Adipocyte (in vitro differentiated cells): Measurements from ENCODE around the gene ATG14.
A peak's percentile ranks its signal among the peaks of the same experiment; 100 is the strongest.
"Not testable (repeated sequence)": the region's sequence is repeated elsewhere in the genome, so short reads cannot be mapped to it uniquely, and the experiment has no call there.

Experiments used
- DNase-seq: peaks from one replicate; pipeline ENCODE4 v3.0.0-alpha.2; 2015; ENCODE audit warnings: low read depth
- H3K27me3 ChIP-seq: replicated peaks from 2 replicates; pipeline ENCODE4 v1.7.0; 2013; ENCODE audit warnings: mild to moderate bottlenecking, low read length, moderate library complexity; ENCODE audit not compliant: control insufficient read depth, insufficient read depth
- H3K36me3 ChIP-seq: 2 replicates; pipeline ENCODE4 v1.7.0; 2013; ENCODE audit warnings: low read length, mild to moderate bottlenecking, moderate library complexity; ENCODE audit not compliant: control insufficient read depth, insufficient read depth, severe bottlenecking
- H3K4me1 ChIP-seq: 2 replicates; pipeline ENCODE4 v1.7.0; 2013; ENCODE audit warnings: mild to moderate bottlenecking, low read length, moderate library complexity; ENCODE audit not compliant: control insufficient read depth, insufficient read depth
- H3K4me3 ChIP-seq: 2 replicates; pipeline ENCODE4 v1.7.0; 2013; ENCODE audit warnings: mild to moderate bottlenecking, low read length, moderate library complexity
- H3K9ac ChIP-seq: 2 replicates; pipeline ENCODE4 v1.7.0; 2013; ENCODE audit warnings: mild to moderate bottlenecking, low read length, moderate library complexity
- H3K9me3 ChIP-seq: 2 replicates; pipeline ENCODE4 v1.7.0; 2013; ENCODE audit warnings: mild to moderate bottlenecking, low read length, moderate library complexity; ENCODE audit not compliant: control insufficient read depth

Gene ATG14

GRCh38 chr14:55432628-55433027 is 21.0 kb upstream of the ATG14 start:
- no peak for DNase-seq
- Histone ChIP-seq H3K4me3 (no peak overlapping the region), H3K9ac (no peak overlapping the region), H3K27me3 (no peaks in the 10 kb centered on the region), H3K9me3 (no peaks in the 10 kb centered on the region), H3K4me1 (no peaks in the 10 kb centered on the region), H3K36me3 (no peaks in the 10 kb centered on the region)

DNA sequence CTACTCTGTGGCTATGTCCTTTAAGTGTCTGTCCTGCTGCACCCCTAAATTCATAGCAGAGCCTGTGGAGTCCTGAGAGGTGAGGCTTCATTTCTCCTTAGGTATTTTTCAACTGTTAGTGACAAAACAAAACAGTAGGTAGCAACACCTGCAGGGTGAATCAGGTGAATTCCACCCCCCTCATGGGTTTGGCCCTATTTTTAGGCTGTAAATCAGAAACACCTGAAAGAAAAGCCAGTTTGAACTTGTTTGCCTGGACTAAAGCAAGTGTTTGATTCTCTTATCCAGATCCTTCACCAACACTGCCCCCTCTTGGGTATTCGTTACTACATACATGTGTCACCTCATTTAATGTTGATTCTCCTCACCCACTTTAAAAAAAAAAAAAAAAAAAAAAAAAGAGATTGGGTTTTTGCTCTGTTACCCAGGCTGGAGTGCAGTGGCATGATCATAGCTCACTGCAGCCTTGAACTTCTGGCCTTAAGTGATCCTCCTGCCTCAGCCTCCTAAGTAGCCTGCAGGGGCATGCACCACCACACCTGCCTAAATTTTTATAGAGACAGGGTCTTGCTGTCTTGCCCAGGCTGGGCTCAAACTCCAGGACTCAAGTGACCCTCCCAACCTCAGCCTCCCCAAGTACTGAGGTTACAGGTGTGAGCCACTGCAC is 18.5 kb upstream of the ATG14 start:
- Histone ChIP-seq H3K27me3 (no peaks in the 10 kb centered on the region), H3K36me3 (no peaks in the 10 kb centered on the region), H3K4me1 (no peaks in the 10 kb centered on the region), H3K9me3 (no peaks in the 10 kb centered on the region), H3K4me3 (no peak overlapping the region), H3K9ac (no peak overlapping the region)
- peak; percentile 88 for DNase-seq

DNA sequence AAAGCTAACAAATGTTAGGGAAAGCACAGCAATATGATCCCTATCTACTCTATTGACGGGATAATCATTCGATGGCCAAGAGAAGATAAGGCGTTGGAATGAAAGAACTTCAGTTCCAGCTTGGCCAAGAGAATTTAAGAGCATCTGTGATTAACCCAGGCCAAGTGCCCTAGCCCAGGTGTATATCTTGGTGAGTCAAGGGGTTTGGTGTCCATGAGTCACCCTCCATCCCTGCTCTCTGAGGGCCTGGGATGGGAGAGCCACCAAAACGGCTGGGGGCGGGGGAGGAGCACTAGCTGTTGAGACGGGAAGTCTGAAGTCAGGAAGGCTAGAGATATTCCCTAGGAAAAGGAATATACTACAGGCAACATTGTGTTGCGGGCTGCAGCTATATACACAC is 15.8 kb upstream of the ATG14 start:
- no peak overlapping the region for H3K4me3 ChIP-seq
- H3K9me3 ChIP-seq, result no peaks in the 10 kb centered on the region
- H3K36me3 ChIP-seq, result no peaks in the 10 kb centered on the region
- no peaks in the 10 kb centered on the region for H3K4me1 ChIP-seq
- no peak for DNase-seq
- H3K27me3 ChIP-seq, result no peaks in the 10 kb centered on the region
- no peak overlapping the region for H3K9ac ChIP-seq

GRCh38 chr14:55426891-55427290 is 15.3 kb upstream of the ATG14 start:
- Histone ChIP-seq H3K27me3 (no peaks in the 10 kb centered on the region), H3K4me1 (no peaks in the 10 kb centered on the region), H3K9me3 (no peaks in the 10 kb centered on the region), H3K4me3 (no peak overlapping the region), H3K9ac (no peak overlapping the region), H3K36me3 (no peaks in the 10 kb centered on the region)
- DNase-seq, result no peak

GRCh38 chr14:55425091-55425490 is 13.5 kb upstream of the ATG14 start:
- DNase-seq, result no peak
- no peak overlapping the region for H3K9ac ChIP-seq
- H3K9me3 ChIP-seq, result no peaks in the 10 kb centered on the region
- no peaks in the 10 kb centered on the region for H3K36me3 ChIP-seq
- H3K4me3 ChIP-seq, result no peak overlapping the region
- H3K27me3 ChIP-seq, result no peaks in the 10 kb centered on the region
- no peaks in the 10 kb centered on the region for H3K4me1 ChIP-seq

DNA sequence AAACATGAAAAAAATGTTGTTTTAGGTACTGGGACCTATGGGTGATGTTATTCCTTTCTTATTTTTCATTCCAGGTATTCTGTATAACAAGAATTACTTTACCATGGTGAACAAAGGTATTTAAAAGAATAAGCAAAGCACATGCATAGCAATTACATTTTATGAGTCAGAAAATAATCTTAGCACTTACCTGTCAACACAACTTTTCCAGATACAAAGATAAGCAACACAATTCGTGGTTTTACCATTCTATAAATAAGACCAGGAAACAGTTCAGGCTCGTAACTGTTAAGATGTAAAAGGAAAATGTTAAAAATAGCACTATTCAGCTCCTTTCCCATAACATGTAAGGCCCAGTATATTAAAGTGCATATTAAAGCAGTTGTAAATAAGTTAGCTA is 12.3 kb upstream of the ATG14 start:
- Histone ChIP-seq H3K4me1 (no peaks in the 10 kb centered on the region), H3K4me3 (no peak overlapping the region), H3K27me3 (no peaks in the 10 kb centered on the region), H3K9ac (no peak overlapping the region), H3K36me3 (no peaks in the 10 kb centered on the region), H3K9me3 (no peaks in the 10 kb centered on the region)
- DNase-seq, result no peak

GRCh38 chr14:55422338-55422737 is 10.7 kb upstream of the ATG14 start:
- not testable (repeated sequence) for DNase-seq, H3K4me3 ChIP-seq, H3K27me3 ChIP-seq, H3K9ac ChIP-seq, H3K4me1 ChIP-seq, H3K9me3 ChIP-seq, H3K36me3 ChIP-seq

DNA sequence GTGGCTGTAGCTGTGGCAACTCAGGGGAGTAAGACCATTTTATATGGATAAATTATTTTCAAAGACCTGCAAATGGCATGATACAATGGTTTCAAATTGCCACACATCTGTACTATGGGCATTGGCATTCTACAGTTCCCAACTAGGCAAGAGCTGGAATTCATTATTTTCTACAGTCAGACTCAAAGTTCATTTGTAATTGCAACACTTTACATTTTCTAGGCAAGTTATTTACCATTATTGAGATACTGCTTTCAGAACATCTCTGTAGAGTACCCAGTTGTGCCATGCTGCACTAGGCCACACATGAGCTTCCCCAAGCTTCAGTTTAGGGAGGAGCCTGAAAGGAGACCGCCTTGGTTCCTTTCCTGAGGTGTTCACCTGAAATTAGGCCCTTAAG is 8.0 kb upstream of the ATG14 start:
- Histone ChIP-seq H3K9me3 (no peaks in the 10 kb centered on the region), H3K4me3 (no peak overlapping the region), H3K27me3 (no peaks in the 10 kb centered on the region)

DNA sequence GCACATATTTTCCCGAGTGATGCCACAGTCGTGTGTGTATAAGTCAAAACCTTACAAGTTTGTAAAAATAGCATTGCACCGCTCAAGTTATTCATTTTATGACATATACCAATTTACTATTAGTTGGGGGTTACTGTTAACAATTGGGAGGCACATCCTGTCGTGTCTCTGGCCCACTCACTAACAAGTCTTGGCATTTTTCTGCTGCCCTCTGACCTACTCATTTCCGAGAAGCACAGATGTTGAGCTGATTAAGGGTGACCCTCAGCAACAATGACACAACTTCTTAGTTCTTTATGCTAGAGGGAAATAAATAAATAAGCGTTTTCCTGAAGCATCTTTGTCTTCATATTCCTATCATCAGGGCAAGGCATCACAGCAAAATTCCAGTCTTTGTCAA is 6.8 kb upstream of the ATG14 start:
- Histone ChIP-seq H3K9ac (no peak overlapping the region), H3K4me3 (no peak overlapping the region), H3K4me1 (peaks cover 7% of the 10 kb centered on the region), H3K9me3 (no peaks in the 10 kb centered on the region), H3K36me3 (no peaks in the 10 kb centered on the region), H3K27me3 (no peaks in the 10 kb centered on the region)
- no peak for DNase-seq

More for the DNA sequence above, 8.0 kb upstream of the ATG14 start:
- no peak for DNase-seq
- no peak overlapping the region for H3K9ac ChIP-seq
- peaks cover 7% of the 10 kb centered on the region for H3K4me1 ChIP-seq
- H3K36me3 ChIP-seq, result no peaks in the 10 kb centered on the region

GRCh38 chr14:55417955-55418354 is 6.3 kb upstream of the ATG14 start:
- DNase-seq, result no peak
- Histone ChIP-seq H3K9ac (no peak overlapping the region), H3K36me3 (no peaks in the 10 kb centered on the region), H3K4me1 (peaks cover 7% of the 10 kb centered on the region), H3K9me3 (no peaks in the 10 kb centered on the region), H3K27me3 (no peaks in the 10 kb centered on the region), H3K4me3 (no peak overlapping the region)

DNA sequence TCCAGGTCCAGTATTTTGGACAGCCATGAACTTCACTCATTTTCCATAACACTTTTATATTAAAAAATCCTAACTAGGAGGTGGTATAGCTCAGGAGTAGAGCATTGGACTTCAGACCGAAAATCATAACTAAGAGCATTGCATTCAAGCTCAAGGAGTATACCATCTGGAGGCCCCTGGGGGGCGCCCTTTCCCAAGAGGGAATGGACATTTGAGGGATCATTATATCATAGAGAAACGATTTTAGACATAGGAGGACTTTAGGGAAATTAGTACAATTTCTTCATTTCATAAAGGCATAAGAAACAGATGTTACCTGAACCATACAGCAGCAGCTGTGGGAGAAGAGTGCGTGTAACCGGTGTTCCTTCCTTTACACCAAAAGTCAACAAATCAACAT is 5.2 kb upstream of the ATG14 start:
- no peaks in the 10 kb centered on the region for H3K9me3 ChIP-seq
- H3K36me3 ChIP-seq, result no peaks in the 10 kb centered on the region
- no peak overlapping the region for H3K9ac ChIP-seq
- H3K27me3 ChIP-seq, result no peaks in the 10 kb centered on the region
- H3K4me1 ChIP-seq, result peaks cover 14% of the 10 kb centered on the region
- DNase-seq, result peak; percentile 19
- H3K4me3 ChIP-seq, result no peak overlapping the region

- no peak for DNase-seq
- Histone ChIP-seq H3K36me3 (no peaks in the 10 kb centered on the region), H3K27me3 (no peaks in the 10 kb centered on the region), H3K9ac (no peak overlapping the region), H3K4me1 (peaks cover 28% of the 10 kb centered on the region), H3K4me3 (no peak overlapping the region), H3K9me3 (no peaks in the 10 kb centered on the region)
These were observed 2.9 kb upstream of the ATG14 start for GRCh38 chr14:55414551-55414950.
